ENCODE measurements around the gene PARD3.

GRCh38 chr10:34575882-34576281, 239.2 kb downstream of the PARD3 start:
- TF ChIP-seq CTCF (IDR thresholded peaks at IDR 0.05) (no peak), POLR2A (IDR thresholded peaks at IDR 0.05) (no peak)
